ENCODE measurements around the gene RTN1. TPM values are rescaled to one million over a fixed set of nuclear protein-coding genes. Genes with fewer than 3 reads are reported as not detected.

The RTN1 gene
- total and polyA plus RNA-seq, 2 of the 8 experiments (the other 6 are each of a cell fraction or from before 2014, with no cell fraction given) = 2.8 to 4.9 TPM

- no peaks in the 10 kb centered on the region for H3K4me1 ChIP-seq (replicated peaks in 1 of 4; ENCODE audit: control insufficient read depth in 3 of 4, insufficient read depth in 4 of 4, low read length in 3 of 4)
- TF ChIP-seq CHD2 (IDR thresholded peaks at IDR 0.05; ENCODE audit: low read length) (no peak), TEAD4 (IDR thresholded peaks at IDR 0.05; ENCODE audit: low read depth, low read length) (no peak), SUZ12 (IDR thresholded peaks at IDR 0.05; ENCODE audit: low read length) (no peak), NRF1 (IDR thresholded peaks at IDR 0.05; ENCODE audit: low read depth, low read length) (no peak), HDAC6 (IDR thresholded peaks at IDR 0.05; ENCODE audit: low read depth, low read length) (no peak), KDM5A (IDR thresholded peaks at IDR 0.05; ENCODE audit: low read length) (no peak), EP300 (IDR thresholded peaks at IDR 0.05; ENCODE audit: borderline replicate concordance in 1 of 2, low read depth in 2 of 2, low read length in 2 of 2) (no peak), TAF7 (optimal IDR thresholded peaks at IDR 0.05; ENCODE audit: borderline replicate concordance, low read depth, low read length) (no peak), SAP30 (IDR thresholded peaks at IDR 0.05; ENCODE audit: insufficient read depth, insufficient replicate concordance, low read length) (no peak)
These were observed 24.0 kb downstream of the RTN1 start for GRCh38 chr14:59846595-59846994.

More at GRCh38 chr14:59846595-59846994, 24.0 kb downstream of the RTN1 start:
- Histone ChIP-seq H3K18ac (ENCODE audit: extremely low read depth, low read length) (no peak overlapping the region), H2AK5ac (ENCODE audit: low read depth, low read length) (no peak overlapping the region), H2BK120ac (replicated peaks; ENCODE audit: low read depth, low read length) (no peak overlapping the region), H2BK15ac (ENCODE audit: low read length) (no peak overlapping the region), H3K4me3 (ENCODE audit: extremely low read depth in 1 of 4, insufficient read depth in 2 of 4, low read depth in 3 of 4, low read length in 4 of 4) (no peak overlapping the region), H4K91ac (replicated peaks; ENCODE audit: insufficient read length, low read length) (no peak overlapping the region), H3K79me1 (ENCODE audit: low read depth, low read length) (no peaks in the 10 kb centered on the region), H4K5ac (ENCODE audit: insufficient read length, low read depth, low read length) (no peak overlapping the region), H4K8ac (ENCODE audit: extremely low read depth, insufficient read depth, low read length) (no peak overlapping the region), H3K27me3 (replicated peaks in 1 of 4; ENCODE audit: control insufficient read depth in 3 of 4, extremely low read depth in 1 of 4, insufficient read depth in 3 of 4, low read length in 3 of 4) (no peaks in the 10 kb centered on the region), H3K23ac (ENCODE audit: insufficient read length) (no peak overlapping the region), H3K9me3 (ENCODE audit: insufficient read depth in 2 of 2, low read depth in 1 of 2, low read length in 1 of 2) (no peaks in the 10 kb centered on the region), H3K36me3 (ENCODE audit: control insufficient read depth in 2 of 4, insufficient read depth in 4 of 4, low read length in 3 of 4) (no peaks in the 10 kb centered on the region), H3K56ac (replicated peaks; ENCODE audit: insufficient read length, low read depth, low read length) (no peak overlapping the region), H2BK12ac (ENCODE audit: low read depth, low read length) (no peak overlapping the region), H3K4ac (replicated peaks; ENCODE audit: insufficient read length, low read depth, low read length) (no peak overlapping the region), H2AFZ (ENCODE audit: low read length) (no peak overlapping the region), H3K4me2 (ENCODE audit: insufficient read depth in 1 of 2, low read depth in 2 of 2, low read length in 2 of 2) (no peak overlapping the region), H2BK20ac (ENCODE audit: low read length) (no peak overlapping the region), H3K23me2 (ENCODE audit: low read depth, low read length) (no peaks in the 10 kb centered on the region), H3K79me2 (ENCODE audit: control insufficient read depth in 1 of 2, insufficient read depth in 2 of 2, low read length in 2 of 2) (no peaks in the 10 kb centered on the region), H3K14ac (ENCODE audit: insufficient read length) (no peak overlapping the region), H3K9ac (replicated peaks in 1 of 4; ENCODE audit: extremely low read depth in 1 of 4, low read depth in 3 of 4, low read length in 3 of 4) (no peak overlapping the region), H3K27ac (ENCODE audit: low read depth, low read length) (no peak overlapping the region), H2BK5ac (ENCODE audit: low read depth, low read length) (no peak overlapping the region), H4K20me1 (replicated peaks in 1 of 2; ENCODE audit: control insufficient read depth in 1 of 2, insufficient read depth in 2 of 2, low read length in 2 of 2) (no peaks in the 10 kb centered on the region)
- ChIA-PET POLR2A (ENCODE audit: partially characterized antibody) (no interaction called here), CTCF (ENCODE audit: partially characterized antibody) (interaction anchor here (1.0 kb wide), 1 partner anchor 51 kb away, joined by 4 read pairs; no protein-coding TSS in a partner anchor)
- DNase-seq (ENCODE audit: low read depth in 1 of 2, low spot score in 2 of 2) (no peak), FAIRE-seq (no peak)
- 94% methylated on average over 2 of the region's 2 CpGs; no CpG with 5 or more reads in 1 of the 2 experiments for WGBS, 2 experiments (ENCODE audit: extremely low coverage in 1 of 2, insufficient coverage in 1 of 2, insufficient read length in 1 of 2, insufficient replicate concordance in 2 of 2, low coverage in 1 of 2, low lambda C conversion rate in 2 of 2, missing lambda C conversion rate in 1 of 2)

Measured in H1 (cell line).